CD4-positive, alpha-beta T cell treated with Interleukin-17A for 1 hour (primary cell): ENCODE measurements around the gene TRAM2.

ENCODE experiments used
- DNase-seq: peaks from one replicate; pipeline ENCODE4 v3.0.0-alpha.2; 2020

The TRAM2 gene

DNA sequence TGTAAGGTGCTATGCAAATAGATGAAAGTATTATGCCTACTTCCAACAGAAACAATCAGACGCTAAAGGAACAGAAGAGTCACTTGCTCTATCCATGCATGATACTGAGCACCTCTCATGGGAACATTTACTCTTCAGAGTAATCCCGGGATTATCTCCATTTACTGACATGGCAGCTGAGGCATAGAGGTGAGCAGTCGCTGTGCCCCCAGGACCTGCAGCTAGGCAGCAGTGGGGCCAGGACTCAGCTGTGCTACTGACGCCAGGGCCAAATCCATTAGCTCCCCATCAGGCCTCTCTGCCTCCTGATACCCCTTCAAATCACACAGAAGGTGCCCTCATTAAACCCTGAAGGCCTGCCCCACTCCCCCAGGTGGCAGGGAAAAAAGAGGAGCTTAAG lies 51.9 kb downstream of the TRAM2 start:
- no peak for DNase-seq

DNA sequence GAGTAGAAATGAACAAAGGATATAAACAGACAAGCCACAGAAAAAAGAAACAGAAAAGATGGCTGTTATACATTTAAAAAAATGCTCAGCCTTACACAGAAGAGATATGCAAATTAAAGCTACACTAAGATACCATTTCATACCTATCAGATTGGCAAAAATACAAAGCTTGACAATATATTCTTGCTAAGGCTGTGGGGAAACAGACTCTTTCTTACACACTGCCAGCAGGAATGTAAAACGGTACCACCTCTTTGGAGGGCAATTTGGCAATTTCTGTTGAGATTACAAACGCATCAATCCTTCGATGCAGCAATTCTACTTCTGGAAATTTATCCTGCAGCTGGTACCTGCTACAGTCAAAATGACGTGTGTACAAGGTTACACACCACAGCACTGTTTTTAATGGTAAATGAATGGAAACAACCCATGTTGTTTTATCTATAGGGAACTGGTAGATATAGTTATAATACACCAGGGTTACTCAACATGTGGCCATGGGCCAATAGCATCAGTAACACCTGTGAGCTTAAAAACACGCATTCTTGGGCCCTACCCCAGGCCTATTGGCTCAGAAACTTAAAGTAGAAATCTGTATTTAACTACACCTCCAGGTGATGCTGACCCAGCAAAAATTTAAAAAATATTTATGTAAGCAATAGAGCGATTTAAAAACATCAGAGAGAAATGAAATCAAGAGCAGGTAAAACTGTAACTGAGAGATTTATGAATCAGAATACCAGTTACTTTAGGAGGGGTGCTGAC lies 53.3 kb downstream of the TRAM2 start:
- no peak for DNase-seq

DNA sequence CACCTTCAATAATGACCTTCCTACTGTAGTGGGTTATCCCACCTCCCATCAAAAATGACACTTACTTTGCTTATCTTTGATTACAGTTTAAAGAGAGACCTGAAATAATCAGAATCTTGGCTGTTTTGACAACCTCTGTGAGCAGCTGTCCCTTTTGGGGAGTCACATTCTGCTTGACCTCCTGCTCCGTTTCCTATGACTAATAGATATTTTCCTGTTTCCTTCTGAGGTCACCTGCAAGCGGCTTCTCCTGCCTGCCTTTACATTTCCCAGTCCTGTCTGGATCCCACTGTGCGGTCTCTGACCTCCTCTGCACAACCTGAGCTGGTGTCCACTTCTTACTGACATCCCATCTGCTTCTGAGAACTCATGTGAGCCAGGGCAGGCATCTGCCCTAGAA lies 54.2 kb downstream of the TRAM2 start:
- DNase-seq = no peak

DNA sequence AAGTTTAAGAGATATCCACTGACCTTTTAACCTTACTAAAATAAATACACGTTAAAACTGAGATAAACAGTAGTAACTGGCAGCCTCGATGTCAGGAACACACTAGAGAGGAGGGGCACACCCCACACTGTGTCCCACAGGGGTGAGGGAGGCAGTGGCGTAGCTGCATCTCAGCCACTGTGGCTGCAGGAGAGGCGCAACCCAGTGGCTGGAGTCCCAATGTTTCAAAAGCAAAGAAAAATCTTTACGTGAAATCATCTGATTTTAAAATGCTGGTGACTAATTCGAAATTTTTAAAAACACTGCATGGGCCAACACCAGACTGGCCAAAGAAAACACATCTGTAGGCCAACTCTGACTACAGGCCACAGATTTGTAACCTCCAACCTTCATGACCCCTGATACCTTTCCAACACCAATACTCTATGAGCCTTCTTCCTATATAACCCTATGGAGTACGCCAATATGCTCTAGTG lies 54.7 kb downstream of the TRAM2 start:
- DNase-seq = no peak

DNA sequence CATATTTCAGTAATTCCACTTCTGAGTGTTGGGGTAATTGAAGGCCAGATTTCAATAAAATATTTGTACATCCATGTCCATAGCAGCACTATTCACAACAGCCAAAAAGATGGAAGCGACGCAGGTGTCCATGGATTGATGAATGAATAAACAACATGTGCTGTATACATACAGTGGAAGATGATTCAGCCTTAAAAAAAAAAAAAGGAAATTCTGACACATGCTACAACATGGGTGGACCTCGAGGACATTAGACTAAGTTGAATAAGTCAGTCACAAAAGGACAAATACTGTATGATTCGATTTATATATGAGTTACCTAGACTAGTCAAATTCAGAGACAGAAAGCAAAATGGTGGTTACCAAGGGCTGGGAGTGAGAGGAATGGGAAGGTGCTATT lies 57.2 kb downstream of the TRAM2 start:
- DNase-seq = no peak

DNA sequence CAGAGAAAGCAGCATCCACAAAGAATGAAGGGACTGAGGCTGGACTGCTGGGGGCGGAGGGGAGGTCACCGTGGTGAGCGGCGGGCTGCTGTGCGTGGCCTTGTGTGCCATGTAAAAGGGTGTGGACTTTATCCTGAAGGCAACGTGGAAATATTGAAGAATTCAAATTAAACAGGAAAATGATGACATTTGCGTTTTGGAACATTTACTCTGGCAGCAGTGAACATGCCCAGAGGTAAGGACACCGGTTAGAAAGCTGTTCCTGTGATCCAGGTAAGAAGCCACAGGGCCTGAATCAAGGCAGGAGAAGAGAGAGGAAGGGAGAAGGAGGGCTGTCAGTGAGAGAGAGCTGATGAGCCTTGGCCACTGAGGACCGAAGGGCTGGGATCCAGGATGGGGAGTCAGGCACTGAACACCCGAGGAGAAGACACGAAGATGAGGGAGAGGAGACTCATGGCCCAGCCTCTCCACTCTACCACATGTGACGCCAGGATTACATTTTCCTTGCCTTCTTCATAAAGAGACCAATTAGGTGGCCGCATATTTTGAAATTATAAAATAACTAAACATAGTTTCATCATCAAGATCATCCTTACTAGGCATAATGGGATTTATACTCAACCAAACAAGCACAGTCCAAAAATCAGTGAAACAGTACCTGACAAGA lies 58.4 kb downstream of the TRAM2 start:
- no peak for DNase-seq

DNA sequence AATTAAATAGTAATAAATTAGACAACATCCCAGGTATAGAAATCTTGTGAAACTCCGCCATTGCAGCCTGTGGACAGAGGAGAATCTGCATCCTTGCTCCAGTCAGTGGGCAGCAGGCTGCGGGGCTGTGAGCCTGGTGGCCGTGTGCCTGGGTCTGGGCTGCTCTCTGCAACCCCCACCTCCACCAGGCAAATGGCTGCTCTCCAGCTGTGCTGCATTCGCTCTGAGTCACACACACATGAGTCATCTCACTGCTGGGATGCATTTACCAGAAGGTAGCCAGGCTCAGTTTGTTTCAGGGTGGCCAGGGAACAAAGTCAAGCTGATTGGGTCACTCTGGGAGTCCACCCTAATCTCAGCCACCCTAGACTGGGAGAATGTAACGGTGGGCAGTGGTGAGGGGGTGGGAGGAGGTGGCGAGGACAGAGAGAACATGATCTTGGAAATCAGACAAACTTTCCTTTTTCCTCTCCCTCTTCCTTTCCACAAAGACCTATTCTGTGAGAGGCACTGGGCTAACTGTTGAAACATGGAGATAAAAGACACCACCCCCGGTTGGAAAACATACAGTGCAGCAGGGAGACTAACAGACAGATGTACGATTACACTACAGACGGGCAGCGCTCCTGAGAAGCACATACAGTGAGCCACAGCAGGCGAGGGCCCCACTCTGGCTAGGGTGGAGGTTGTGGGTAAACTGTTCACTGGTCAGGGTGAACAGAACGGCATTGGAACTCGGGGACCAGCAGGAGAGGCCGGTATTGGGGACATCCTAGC lies 59.2 kb downstream of the TRAM2 start:
- DNase-seq = no peak

DNA sequence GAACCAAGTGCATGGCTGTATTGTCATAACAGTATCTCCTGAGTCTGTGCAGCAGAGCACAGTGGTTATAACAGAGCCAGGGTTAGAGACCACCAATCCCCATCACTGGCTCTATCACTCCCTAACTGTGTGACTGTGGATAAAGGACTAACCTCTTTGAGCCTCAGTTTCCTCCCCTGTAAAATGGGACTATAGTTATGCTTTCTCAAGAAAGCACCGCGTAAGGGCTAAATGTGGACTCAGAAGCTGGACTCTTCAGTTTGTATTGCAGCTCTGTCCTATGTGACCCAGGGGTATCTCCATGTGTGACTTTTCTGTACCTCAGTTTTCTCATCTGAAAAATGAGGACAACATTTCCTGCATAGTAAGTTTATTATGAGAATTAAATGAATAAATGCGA lies 59.9 kb downstream of the TRAM2 start:
- DNase-seq = no peak

DNA sequence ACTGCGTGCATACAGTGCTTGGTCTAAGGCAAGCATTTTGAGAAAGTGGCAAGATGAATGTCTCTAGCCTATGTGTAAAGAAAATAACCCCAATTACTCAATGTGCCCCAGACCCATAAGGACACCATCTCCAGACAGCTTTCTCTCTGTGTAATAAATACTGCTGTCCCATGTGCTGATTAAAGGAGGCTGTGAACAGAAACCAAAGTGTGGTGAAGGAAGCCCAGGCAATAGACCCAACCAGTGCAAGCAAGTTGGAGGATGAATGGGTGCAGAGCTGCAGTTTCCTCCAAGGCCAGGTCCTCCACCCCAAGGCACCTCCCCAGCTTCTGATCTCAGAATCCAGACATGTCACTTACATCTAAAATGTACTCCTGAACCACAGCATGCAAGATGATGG lies 60.6 kb downstream of the TRAM2 start:
- no peak for DNase-seq

DNA sequence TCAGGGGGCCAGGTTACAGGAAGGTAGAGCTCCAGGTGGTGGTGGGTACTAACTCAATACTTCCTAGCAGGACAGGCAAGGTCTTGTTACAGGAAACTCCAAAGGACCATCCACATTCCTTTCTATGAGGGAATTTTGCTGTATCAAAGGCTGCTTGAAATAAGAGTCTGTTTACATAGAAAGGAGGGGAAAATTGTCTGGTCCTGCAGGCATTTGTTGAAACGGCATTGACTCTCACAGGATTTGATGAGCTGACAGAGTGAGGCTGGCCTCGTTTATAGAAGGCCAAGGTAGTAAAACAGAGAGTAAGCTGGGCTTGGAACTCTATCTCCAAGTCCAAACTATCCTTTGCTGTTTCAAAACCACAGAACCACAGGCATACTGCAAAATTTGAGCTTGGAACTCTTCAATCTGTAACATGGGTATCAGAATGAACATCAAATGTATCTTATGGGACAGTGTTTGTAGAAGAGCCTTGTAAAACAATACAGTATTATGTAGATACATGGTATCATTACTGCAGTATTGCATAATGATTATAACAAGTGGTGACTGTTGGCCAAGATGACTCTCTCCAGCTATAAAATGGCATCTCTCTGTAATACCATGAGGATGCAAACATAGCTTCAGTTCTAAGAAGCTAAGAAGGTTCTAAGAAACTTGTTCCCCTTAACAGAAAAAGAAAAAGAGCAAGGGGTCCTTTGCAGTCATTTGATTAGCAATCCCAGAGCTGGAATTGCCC lies 61.5 kb downstream of the TRAM2 start:
- DNase-seq = no peak

DNA sequence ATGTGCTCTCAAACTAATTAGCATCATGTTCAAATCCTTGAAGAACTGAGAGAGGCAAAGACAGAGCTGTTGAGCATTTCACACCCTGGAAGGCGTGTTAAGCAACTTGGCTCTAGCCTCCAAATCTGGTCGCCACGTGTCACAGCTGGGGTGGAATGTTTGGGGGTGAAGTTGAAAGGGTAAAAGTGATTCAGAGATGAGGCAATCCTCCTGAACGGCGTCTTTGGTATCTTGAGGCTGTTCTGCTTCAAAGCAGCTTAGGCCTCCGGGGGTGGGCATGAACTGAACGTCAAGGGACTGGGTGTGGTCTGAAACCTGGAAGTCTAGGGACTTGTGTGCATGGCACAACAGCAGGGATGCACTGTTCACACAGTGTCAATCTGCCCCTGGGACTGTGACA lies 62.3 kb downstream of the TRAM2 start:
- DNase-seq = no peak

DNA sequence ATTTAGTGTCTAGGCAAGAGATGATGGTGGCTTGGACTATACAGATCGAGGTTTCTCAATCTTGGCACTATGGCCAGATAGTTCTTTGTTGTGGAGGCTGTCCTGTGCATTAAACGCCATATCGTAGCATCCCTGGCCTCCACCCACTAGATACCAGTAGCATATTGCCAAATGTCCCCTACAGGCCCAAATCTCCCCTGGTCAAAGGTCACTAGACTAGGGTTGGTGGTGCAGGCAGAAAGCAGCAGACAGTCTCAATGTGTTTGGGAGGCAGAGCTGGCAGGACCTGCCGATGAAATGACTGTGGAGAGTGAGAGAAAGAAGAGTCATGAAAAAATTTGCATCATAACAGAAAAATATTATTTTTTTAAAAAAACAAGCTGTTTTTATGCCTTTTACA lies 63.0 kb downstream of the TRAM2 start:
- no peak for DNase-seq

DNA sequence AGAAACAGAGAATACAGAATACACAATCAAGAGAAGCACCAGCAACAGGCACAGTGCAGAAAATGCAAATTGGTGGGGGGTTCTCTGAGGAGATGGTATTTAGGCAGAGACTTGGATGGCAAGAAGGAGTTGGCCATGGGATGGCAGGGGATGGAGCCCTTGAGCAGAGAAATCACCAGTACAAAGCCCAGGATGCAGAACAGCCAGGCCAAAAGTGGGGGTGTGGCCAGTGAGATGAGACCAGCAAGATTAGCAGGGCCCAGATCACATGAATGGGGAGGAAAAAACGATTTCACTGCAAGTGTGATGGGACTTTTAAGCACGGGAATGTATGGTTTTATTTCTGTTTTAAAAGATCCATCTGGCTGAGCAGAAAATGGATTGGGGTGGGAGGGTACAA lies 63.4 kb downstream of the TRAM2 start:
- DNase-seq = no peak

DNA sequence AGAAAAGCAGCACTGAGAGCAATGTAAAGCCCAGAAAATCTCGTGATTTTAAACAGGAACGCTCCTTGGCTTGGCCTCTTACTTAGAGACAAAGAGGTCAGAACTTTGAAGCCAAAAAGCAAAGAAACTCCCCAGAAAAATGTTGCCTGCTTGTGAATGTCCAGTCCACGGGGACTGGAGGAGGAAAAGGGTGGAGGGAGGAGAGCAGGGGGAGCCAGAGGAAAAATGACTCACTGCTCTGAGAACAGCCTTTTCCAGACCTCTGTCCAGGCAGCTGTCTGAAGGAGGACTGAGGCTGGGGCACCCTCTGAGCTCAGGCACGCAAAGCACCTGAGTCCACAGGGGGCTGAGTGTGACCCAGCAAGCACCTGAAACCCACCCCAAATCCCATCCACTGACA lies 64.7 kb downstream of the TRAM2 start:
- DNase-seq = no peak

DNA sequence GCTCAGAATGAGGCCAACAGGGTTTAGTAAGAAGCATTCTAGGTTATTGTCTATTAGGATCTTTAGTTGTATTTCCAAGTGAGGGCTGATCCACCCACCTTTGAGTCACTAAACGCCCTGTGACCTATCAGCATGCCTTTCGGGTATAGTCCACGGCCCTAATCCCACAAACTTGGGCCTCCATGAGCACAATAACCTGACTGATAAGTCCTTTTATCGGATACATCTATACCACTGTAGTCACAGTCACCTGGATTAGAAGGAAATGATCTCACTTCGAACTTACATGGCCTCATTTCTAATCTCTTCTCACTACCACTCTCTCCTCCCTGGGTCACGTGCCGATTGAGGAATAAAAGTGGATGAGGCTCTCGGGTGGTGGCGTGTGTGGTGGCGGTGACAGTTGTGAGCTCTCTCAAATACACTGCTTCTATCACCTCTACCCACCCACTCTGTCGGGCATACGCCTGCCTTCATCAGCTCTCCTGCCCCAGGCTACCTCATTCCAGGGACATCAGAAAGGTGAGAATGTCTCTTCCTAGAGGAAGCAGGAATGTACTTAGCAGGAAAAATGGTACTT lies 65.2 kb downstream of the TRAM2 start:
- DNase-seq = no peak

DNA sequence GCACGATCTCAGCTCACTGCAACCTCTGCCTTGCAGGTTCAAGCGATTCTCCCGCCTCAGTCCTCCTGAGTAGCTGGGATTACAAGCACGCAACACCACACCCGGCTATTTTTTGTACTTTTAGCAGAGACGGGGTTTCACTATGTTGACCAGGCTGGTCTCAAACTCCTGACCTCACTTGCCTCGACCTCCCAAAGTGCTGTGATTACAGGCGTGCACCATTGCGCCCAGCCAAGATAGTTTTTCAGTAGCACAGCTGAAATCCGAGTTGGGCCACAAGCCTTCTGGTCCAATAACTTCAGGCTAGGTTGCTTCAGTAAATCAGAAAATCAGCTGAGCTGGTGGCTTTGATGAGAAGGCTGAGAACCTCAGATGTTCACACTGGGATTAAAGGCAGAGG lies 65.7 kb downstream of the TRAM2 start:
- no peak for DNase-seq

DNA sequence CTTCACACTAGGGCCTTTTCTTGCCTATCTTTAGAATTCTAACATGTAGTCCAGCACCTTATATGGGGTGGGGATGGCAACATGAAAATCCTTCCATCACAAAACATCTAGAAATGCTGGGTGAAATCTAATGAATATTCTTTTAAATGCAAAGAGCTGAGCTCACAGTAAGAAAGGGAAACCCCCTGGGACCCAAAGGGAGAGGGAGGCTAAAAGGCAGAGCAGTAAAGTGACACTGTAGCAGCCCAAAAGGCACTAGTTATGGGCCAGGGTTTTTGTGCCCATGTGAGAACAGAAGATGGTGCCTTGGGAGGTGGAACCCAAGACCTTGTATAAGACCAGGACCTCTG lies 66.7 kb downstream of the TRAM2 start:
- DNase-seq = no peak

DNA sequence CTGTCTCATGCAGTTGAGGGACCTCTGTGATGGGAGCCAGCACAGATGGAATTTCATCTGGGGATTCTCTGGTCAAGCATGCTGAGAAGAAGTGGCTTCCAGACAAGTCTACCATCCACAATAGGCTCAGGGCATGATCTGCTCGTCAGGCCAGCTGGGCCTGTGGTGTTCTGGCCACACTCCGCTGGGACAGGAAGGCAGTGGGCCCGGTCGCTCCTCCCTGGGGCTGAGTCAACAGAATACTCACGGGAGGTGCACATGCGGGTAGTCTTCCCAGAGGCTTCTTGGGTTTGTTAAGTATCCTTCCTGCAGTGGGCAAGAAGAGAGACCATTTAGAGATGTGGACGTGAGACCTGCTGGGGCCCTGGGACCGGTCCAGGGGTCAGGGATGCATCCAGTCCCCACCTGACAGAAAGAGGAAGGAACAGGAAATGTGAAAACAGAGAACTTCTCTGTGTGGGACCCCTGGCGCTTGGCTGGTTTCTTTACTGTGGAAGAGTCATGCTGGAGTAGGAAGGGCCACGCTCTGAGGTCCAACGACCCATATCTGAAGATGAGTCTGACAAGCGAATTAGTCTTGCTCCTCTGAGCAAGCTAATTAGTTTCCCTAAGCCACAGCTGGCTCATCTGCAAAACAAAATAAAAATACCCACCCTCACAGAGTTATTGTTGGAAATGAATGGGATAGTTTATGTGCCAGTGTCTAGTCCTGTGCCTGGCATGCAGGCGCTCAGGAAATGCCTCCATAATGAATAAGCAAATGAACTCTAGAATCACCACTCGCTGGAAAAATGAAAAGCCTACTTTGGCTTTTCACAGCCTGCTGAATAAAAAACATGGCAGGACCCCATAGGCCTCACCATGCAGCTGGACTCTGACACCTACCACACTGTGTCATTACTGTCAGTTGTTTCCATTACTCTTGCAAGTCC lies 67.3 kb downstream of the TRAM2 start:
- no peak for DNase-seq

DNA sequence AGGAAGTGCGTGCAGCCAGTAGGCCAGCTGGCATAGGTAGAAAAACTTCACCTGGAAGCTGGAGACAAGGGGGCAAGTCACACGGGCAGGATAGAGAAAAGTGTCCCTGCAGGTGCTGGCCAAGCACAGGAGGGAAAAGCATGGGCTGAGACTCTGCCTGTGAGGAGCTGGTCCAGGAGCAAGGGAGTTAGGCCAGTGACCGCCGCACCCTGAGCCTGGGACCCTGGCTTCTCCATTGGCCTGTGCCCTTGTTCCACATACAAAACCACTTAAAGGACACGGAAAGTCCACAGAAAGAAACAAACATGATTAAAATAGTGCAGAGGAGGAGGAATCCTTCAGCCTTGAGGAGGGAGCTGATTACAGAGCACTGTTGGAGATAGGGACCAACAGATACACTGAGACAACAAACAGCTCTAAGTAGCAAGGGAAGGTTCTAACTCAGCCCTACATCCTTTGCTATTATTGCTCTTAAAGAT lies 68.6 kb downstream of the TRAM2 start:
- DNase-seq = no peak

DNA sequence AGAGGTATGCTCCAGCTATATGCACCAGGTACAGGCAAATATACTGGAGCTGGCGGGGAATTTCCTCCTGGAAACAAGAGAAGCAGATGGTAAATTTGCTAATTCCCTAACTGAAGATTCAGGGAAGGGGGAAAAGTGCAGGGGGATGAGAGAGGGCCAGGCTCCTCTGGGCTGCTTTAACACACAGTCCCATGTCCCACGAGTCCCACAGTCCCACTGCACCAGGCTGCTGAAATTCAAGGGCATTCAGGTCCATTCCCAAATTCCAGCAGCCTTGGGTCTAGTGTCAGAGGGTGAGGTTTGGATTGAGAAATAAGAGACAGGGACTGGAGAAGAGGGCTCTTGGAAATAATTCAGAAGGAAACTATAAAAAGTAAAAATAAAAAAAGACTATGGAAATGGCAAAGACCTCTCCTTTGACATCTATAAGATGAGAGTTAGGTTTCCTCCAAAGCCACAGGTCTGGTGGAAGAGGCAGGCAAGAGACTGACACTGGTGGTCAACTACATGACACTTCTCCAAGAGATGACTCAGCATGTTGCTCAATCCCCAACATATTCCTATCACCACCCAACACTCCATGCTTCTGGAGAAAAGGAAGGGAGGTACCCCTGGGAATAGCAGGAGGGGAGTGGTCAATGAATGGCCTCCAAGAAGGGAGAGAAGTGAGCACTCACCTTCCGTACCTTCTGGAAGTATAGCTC lies 69.2 kb downstream of the TRAM2 start:
- DNase-seq = no peak

DNA sequence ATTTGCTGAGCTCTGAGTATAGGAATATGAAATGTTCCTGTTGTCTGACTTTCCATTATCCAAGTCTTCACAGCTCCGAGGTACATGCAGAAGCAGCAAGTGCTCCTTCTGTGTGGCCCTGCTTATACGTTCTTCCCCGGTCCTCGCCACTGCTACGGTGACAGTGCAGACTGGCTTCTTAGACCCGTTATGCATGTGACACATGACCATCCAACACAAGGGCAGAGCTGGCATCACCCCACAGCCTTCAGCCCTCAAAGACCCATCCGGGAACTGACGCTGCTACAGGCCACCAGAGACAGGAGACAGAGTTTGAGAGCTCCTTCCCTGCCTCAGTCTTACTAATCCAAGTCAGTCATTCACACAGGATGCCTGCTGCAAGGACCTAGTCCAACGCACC lies 70.4 kb downstream of the TRAM2 start:
- no peak for DNase-seq
